ENCODE results near the gene MAN1A1. TPM values are rescaled to one million over a fixed set of nuclear protein-coding genes. Genes with fewer than 3 reads are reported as not detected.

MAN1A1 gene
- total RNA-seq, 1 donor from 2014 or later = 45.0 TPM

DNA sequence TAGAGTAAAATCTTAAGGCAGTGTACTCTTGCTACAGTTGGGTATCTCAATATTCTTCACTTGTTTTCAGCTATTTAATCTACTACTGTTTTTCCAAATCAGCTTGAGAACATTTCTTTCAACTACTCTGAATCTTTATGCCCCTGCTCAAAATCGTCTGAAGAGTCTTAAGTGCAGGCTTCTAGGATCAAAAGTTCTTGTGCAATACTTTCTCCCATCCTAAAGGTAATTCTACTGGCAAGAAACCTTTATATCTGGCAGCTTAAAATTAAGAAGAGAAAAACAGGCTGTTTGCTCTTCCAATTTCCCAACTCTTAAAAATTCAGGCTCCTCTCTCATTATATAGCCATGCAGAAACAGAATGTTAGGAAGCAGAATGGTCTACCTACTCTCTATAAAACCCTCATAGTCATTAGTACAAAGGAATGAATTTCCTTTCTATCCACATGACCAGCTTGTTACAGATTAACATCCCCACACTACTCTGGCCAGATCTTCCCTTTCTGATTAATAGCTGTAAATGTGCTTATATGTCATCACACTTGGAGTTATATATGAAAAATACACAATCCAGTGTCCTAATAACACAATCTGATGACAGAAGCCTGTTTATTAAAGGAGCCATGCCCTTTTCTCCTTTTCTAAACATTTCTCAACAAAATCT lies 148.9 kb downstream of the MAN1A1 start:
- H3K27ac Mint-ChIP-seq = no peak overlapping the region
- H3K9me3 Mint-ChIP-seq = no peaks in the 10 kb centered on the region
- H3K4me1 Mint-ChIP-seq (ENCODE audit: low read depth) = peaks cover 2% of the 10 kb centered on the region
- intact Hi-C loops (cut with micrococcal nuclease) = no loop called here
- no peak overlapping the region for H3K4me3 Mint-ChIP-seq (ENCODE audit: low read depth)
- peaks cover 40% of the 10 kb centered on the region for H3K36me3 Mint-ChIP-seq (ENCODE audit: low read depth)
- no peaks in the 10 kb centered on the region for H3K27me3 Mint-ChIP-seq (ENCODE audit: low read depth)
- no peak for DNase-seq (ENCODE audit: low spot score)

DNA sequence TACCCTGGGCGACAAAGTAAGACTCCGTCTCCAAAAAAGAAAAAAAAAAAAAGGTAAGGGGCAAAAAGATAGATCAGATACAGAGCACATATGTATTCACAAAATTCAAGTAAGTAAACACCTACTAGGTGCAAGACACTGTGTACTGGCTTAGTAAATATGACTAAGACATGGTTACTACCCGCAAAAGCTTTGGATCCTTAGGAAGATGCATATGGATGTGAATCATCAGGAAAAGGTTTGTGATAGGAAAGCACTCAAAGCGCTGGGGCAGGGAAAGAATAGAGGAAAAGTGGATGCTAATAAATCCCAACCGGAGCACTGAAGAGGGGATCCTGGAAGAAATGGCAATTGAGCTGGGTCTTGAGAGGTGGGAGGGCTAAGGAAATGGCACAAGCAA lies 152.3 kb downstream of the MAN1A1 start:
- Mint-ChIP-seq H3K36me3 (ENCODE audit: low read depth) (peaks cover 38% of the 10 kb centered on the region), H3K4me1 (ENCODE audit: low read depth) (no peaks in the 10 kb centered on the region), H3K27me3 (ENCODE audit: low read depth) (no peaks in the 10 kb centered on the region), H3K4me3 (ENCODE audit: low read depth) (no peak overlapping the region), H3K27ac (no peak overlapping the region), H3K9me3 (no peaks in the 10 kb centered on the region)
- intact Hi-C loops (cut with micrococcal nuclease) = no loop called here
- no peak for DNase-seq (ENCODE audit: low spot score)

DNA sequence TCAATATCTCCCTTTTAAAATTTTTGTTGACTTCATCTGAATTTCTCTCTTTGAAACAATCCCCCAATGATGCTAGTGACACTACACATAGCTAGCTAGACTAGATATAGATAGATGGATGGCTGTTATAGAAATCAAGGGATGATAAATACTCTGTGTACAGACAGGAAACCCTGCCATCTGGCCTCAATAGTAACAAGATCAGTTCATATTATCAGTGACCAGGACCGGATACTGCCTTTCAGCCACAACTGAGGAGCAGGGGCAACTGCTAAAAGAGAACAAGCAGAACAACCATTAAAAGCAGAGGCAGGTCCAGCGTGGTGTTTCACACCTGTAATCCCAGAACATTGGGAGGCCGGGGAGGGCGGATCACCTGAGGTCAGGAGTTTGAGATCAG lies 152.8 kb downstream of the MAN1A1 start:
- H3K4me3 Mint-ChIP-seq (ENCODE audit: low read depth) = no peak overlapping the region
- H3K36me3 Mint-ChIP-seq (ENCODE audit: low read depth) = peaks cover 43% of the 10 kb centered on the region
- no peak for DNase-seq (ENCODE audit: low spot score)
- H3K4me1 Mint-ChIP-seq (ENCODE audit: low read depth) = no peaks in the 10 kb centered on the region
- H3K27ac Mint-ChIP-seq = no peak overlapping the region
- H3K9me3 Mint-ChIP-seq = no peaks in the 10 kb centered on the region
- H3K27me3 Mint-ChIP-seq (ENCODE audit: low read depth) = no peaks in the 10 kb centered on the region
- intact Hi-C loops (cut with micrococcal nuclease) = no loop called here

DNA sequence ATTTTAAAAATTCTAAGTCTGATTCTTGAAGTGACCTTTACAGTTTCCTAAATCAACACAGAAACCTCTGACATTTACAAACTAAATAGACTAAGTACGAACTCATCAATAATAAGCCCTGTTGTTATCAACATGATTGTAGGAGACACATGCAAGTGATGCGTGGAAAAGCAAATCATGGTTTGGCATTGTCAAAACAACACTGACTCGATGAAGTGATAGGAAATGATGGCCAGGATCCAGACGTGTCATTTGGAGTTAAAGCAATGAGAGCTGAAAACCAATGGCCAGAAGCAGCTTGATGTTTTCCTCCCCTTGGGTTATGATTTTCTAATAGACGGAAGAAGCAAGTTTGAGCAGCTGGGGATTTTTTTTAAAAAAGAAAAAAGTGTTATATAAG lies 153.7 kb downstream of the MAN1A1 start:
- H3K4me3 Mint-ChIP-seq (ENCODE audit: low read depth) = no peak overlapping the region
- no peaks in the 10 kb centered on the region for H3K27me3 Mint-ChIP-seq (ENCODE audit: low read depth)
- H3K36me3 Mint-ChIP-seq (ENCODE audit: low read depth) = peaks cover 40% of the 10 kb centered on the region
- no peaks in the 10 kb centered on the region for H3K4me1 Mint-ChIP-seq (ENCODE audit: low read depth)
- intact Hi-C loops (cut with micrococcal nuclease) = no loop called here
- no peak overlapping the region for H3K27ac Mint-ChIP-seq
- H3K9me3 Mint-ChIP-seq = no peaks in the 10 kb centered on the region
- DNase-seq (ENCODE audit: low spot score) = no peak

DNA sequence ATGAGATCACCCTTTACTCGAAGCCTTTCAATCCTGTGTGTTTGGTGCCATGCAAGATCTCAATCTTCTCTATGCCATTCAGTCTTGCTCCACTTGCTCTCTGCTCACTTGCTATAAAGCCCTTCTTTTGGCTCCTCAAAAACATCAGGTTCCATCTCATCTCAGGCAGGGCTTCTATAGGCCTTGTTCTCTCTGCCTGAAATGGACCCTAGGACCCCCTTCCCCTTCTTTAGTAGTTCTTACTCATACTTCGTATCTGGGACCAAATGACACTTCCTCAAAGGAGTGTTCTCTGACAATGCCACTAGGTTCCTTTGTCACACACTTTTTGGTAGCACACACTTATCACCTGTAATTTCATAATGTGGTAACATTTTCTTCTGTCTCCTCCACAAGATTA lies 154.4 kb downstream of the MAN1A1 start:
- peaks cover 44% of the 10 kb centered on the region for H3K36me3 Mint-ChIP-seq (ENCODE audit: low read depth)
- H3K4me1 Mint-ChIP-seq (ENCODE audit: low read depth) = no peaks in the 10 kb centered on the region
- no peaks in the 10 kb centered on the region for H3K9me3 Mint-ChIP-seq
- no peak overlapping the region for H3K27ac Mint-ChIP-seq
- intact Hi-C loops (cut with micrococcal nuclease) = no loop called here
- DNase-seq (ENCODE audit: low spot score) = no peak
- H3K4me3 Mint-ChIP-seq (ENCODE audit: low read depth) = no peak overlapping the region
- no peaks in the 10 kb centered on the region for H3K27me3 Mint-ChIP-seq (ENCODE audit: low read depth)

DNA sequence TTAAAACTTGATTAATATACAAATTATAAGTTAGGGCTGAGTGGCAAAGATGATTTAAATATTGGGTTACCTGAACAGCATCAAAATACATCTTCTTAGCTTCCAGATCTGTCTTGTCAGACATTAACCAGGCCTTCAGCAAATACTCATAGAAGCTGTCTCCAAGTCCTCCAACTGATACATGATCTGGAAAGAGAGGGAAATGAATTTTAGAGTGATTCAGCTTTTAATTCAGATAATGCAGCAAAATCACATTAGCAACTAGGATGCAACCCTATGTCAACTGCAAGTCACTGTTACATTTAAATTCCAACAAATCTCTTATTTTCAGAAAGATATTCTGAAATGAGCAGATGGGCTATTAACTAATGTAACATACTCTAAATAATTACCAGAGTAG lies 155.9 kb downstream of the MAN1A1 start:
- H3K4me1 Mint-ChIP-seq (ENCODE audit: low read depth) = no peaks in the 10 kb centered on the region
- peaks cover 55% of the 10 kb centered on the region for H3K36me3 Mint-ChIP-seq (ENCODE audit: low read depth)
- no peak overlapping the region for H3K27ac Mint-ChIP-seq
- H3K4me3 Mint-ChIP-seq (ENCODE audit: low read depth) = no peak overlapping the region
- H3K27me3 Mint-ChIP-seq (ENCODE audit: low read depth) = no peaks in the 10 kb centered on the region
- intact Hi-C loops (cut with micrococcal nuclease) = no loop called here
- DNase-seq (ENCODE audit: low spot score) = no peak
- H3K9me3 Mint-ChIP-seq = no peaks in the 10 kb centered on the region

DNA sequence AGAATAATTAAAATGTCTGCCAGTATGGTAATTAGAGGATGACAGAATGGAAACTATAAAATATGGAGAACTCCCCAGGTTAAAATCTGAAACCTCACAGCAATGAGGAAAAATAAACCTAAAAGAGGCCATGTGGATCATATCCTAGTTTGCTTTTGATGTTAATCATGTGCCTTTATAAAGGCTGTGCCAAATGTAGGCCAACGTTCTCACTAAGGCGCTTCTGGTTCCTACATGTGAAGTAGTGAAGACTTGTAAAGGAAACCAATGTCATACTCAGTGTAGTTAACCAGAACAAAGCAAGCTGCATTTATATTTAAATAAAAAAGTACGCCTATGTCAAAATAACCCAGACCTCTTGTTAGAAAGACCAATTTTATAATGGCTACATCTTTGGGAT lies 157.4 kb downstream of the MAN1A1 start:
- DNase-seq (ENCODE audit: low spot score) = no peak
- H3K27me3 Mint-ChIP-seq (ENCODE audit: low read depth) = no peaks in the 10 kb centered on the region
- H3K9me3 Mint-ChIP-seq = no peaks in the 10 kb centered on the region
- no peak overlapping the region for H3K4me3 Mint-ChIP-seq (ENCODE audit: low read depth)
- intact Hi-C loops (cut with micrococcal nuclease) = no loop called here
- H3K4me1 Mint-ChIP-seq (ENCODE audit: low read depth) = no peaks in the 10 kb centered on the region
- H3K36me3 Mint-ChIP-seq (ENCODE audit: low read depth) = peaks cover 63% of the 10 kb centered on the region
- H3K27ac Mint-ChIP-seq = no peak overlapping the region

DNA sequence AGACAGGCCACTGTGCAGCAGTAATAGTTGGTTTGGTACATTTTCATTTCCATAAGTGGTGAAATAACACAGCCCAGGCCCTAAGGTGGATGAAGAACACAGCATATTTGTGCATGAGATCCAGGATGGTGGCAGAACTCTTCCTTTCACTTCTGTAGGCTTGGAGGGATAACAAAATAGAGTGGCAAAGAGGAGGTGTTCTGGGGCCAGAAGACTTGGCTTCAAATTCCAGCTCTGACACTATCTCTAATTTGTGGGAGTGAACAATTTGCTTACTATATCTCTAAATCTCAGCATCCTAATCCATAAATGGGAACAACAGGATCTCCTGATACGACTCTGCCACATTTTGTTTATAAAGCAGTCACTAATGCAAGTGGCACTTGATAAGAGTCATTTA lies 159.4 kb downstream of the MAN1A1 start:
- peaks cover 63% of the 10 kb centered on the region for H3K36me3 Mint-ChIP-seq (ENCODE audit: low read depth)
- intact Hi-C loops (cut with micrococcal nuclease) = no loop called here
- DNase-seq (ENCODE audit: low spot score) = no peak

DNA sequence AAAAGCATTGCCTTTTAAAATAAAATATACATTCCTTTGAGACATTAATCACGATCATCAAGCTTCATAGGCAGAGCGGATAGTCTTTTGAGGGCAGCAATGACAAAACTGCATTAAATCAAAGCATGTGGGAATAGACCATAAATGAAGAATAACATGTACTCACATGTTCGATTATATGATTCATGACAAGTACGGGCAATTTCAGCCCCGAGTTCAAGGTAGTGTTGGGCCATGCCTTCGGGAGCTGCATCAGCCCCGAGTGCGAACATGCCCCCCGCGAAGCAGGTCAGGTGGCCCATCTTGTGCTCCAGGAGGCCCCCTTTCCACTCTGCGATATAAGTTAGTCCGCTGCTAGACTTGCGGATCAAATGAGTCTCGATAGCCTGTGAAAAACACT lies 160.1 kb downstream of the MAN1A1 start:
- peaks cover under 1% of the 10 kb centered on the region for H3K4me1 Mint-ChIP-seq (ENCODE audit: low read depth)

More for the DNA sequence above, 159.4 kb downstream of the MAN1A1 start:
- Mint-ChIP-seq H3K4me1 (ENCODE audit: low read depth) (no peaks in the 10 kb centered on the region), H3K9me3 (no peaks in the 10 kb centered on the region), H3K4me3 (ENCODE audit: low read depth) (no peak overlapping the region), H3K27me3 (ENCODE audit: low read depth) (no peaks in the 10 kb centered on the region), H3K27ac (no peak overlapping the region)

DNA sequence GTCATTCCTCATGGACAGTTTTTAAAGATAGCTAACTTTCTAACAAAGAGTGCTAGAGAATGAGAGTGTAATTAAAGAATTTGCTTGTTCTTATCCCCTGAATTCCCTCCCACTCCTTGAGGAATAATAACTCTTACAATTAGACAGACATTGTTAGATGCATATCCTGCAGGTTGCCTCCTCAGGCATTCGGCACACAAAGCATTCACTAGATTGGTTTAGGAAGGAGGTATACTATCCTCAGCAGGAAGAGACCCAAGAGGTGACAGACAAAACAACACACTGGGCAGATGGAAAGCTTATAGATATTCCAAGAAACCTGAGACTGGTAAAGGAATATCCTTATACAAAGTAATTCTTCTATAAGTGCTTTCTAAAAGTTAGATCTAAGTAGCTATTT lies 162.0 kb downstream of the MAN1A1 start:
- no peak overlapping the region for H3K27ac Mint-ChIP-seq
- no peaks in the 10 kb centered on the region for H3K27me3 Mint-ChIP-seq (ENCODE audit: low read depth)
- no peak for DNase-seq (ENCODE audit: low spot score)
- no peak overlapping the region for H3K4me3 Mint-ChIP-seq (ENCODE audit: low read depth)
- H3K36me3 Mint-ChIP-seq (ENCODE audit: low read depth) = peaks cover 70% of the 10 kb centered on the region
- H3K9me3 Mint-ChIP-seq = no peaks in the 10 kb centered on the region
- intact Hi-C loops (cut with micrococcal nuclease) = no loop called here
- peaks cover 5% of the 10 kb centered on the region for H3K4me1 Mint-ChIP-seq (ENCODE audit: low read depth)

More for the DNA sequence above, 160.1 kb downstream of the MAN1A1 start:
- DNase-seq (ENCODE audit: low spot score) = no peak
- intact Hi-C loops (cut with micrococcal nuclease) = no loop called here
- no peaks in the 10 kb centered on the region for H3K9me3 Mint-ChIP-seq
- H3K27me3 Mint-ChIP-seq (ENCODE audit: low read depth) = no peaks in the 10 kb centered on the region
- peaks cover 67% of the 10 kb centered on the region for H3K36me3 Mint-ChIP-seq (ENCODE audit: low read depth)
- H3K4me3 Mint-ChIP-seq (ENCODE audit: low read depth) = no peak overlapping the region
- no peak overlapping the region for H3K27ac Mint-ChIP-seq

DNA sequence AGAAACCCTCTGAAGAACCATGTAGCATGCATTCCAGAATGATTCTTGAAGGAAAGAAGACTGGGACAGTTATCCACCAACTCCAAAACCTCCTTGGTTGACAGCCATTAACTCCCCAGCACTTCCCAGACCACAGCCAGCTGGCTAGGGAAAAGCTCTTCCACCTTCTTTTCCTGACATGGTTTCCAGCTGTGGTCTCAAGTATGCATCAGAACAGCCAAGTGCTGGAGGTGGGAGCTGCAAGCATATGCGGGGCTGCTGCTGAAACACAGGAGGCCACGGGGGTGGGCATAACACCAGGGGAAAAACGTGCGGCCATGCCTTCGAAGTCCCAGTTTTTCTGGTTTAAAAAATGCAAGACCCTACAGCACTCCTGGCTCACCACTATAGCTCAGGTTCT lies 163.1 kb downstream of the MAN1A1 start:
- intact Hi-C loops (cut with micrococcal nuclease) = no loop called here
- no peaks in the 10 kb centered on the region for H3K27me3 Mint-ChIP-seq (ENCODE audit: low read depth)
- DNase-seq (ENCODE audit: low spot score) = no peak
- H3K27ac Mint-ChIP-seq = no peak overlapping the region
- no peak overlapping the region for H3K4me3 Mint-ChIP-seq (ENCODE audit: low read depth)
- no peaks in the 10 kb centered on the region for H3K9me3 Mint-ChIP-seq
- peaks cover 73% of the 10 kb centered on the region for H3K36me3 Mint-ChIP-seq (ENCODE audit: low read depth)
- H3K4me1 Mint-ChIP-seq (ENCODE audit: low read depth) = peaks cover 8% of the 10 kb centered on the region

DNA sequence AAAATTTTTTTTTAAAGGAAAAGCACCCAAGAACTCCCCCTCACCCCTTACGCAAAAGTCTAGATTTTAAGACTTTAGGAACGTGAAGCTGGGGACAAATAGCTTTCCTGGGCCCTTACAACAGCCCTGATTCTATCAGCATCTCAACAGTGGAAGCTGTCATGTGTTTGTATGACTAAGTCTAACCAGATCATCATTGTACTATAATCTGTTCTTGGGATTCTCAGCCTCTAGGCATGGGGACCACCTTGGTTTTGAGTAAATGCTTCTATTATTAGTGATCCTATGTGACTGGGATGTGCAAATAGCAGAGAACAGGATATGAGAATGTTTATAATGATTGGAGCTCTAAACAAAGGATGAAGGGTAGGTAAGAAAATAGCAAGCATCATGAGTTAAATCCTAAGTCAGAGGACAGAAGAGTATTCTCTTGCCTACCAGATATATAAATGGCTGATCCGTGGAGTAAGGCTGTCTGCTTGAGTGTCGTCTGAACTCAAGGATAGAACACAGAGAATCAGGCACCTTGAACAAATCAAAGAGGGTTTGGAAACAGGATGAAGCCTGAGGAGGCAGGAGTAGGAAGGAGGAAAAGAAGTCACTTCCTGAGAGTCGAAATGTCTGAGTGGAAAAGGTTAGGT lies 165.4 kb downstream of the MAN1A1 start:
- Mint-ChIP-seq H3K9me3 (no peaks in the 10 kb centered on the region), H3K27ac (no peak overlapping the region), H3K27me3 (ENCODE audit: low read depth) (no peaks in the 10 kb centered on the region), H3K4me3 (ENCODE audit: low read depth) (no peak overlapping the region), H3K36me3 (ENCODE audit: low read depth) (peaks cover 77% of the 10 kb centered on the region), H3K4me1 (ENCODE audit: low read depth) (peaks cover 21% of the 10 kb centered on the region)
- no peak for DNase-seq (ENCODE audit: low spot score)
- intact Hi-C loops (cut with micrococcal nuclease) = no loop called here

DNA sequence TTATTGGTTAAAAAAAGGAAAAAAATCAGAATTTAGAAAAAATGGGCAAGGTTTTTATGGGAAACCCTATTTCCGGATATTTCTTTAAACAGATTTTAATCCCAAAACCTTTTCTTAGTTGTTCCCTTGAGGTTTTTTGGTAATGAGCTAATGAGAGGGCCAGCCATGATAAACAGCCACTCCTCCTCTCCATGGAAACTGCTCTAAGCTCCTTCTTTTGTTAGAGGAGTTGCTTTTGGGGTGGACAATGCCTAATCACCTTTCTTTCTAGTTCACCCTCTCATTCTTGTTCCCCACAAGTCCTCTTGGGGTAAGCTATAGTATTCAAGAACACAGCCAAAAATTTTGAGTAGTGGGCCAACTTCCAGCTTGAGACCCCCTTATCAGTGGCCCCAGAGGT lies 166.1 kb downstream of the MAN1A1 start:
- Mint-ChIP-seq H3K4me1 (ENCODE audit: low read depth) (peaks cover 21% of the 10 kb centered on the region), H3K4me3 (ENCODE audit: low read depth) (no peak overlapping the region), H3K27ac (no peak overlapping the region), H3K9me3 (no peaks in the 10 kb centered on the region), H3K27me3 (ENCODE audit: low read depth) (no peaks in the 10 kb centered on the region), H3K36me3 (ENCODE audit: low read depth) (peaks cover 79% of the 10 kb centered on the region)
- DNase-seq (ENCODE audit: low spot score) = no peak
- intact Hi-C loops (cut with micrococcal nuclease) = no loop called here

Data from activated T-helper 2 cell treated with anti-CD3 and anti-CD28 coated beads, Interferon-gamma antibody, Interleukin-2, Interleukin-4, amounts not matched to agents 10 μg/mL and 5 μg/mL and 100 μg/mL, durations not matched to agents 14 hours and 24 hours and 36 hours (primary cell).